Endothelial cell of umbilical vein (primary cell): ENCODE results near the gene NTN3.

ENCODE experiments used
- CTCF ChIP-seq, 2 donors: IDR thresholded peaks; 1 replicate in 1 of 2; 2 replicates in 1 of 2; pipeline ENCODE4 v1.5.1; 2011; ENCODE audit warnings: low read length in 2 of 2, mild to moderate bottlenecking in 2 of 2, moderate library complexity in 2 of 2, control low read depth in 1 of 2, inconsistent platforms in 1 of 2, low read depth in 1 of 2; ENCODE audit not compliant: insufficient read depth in 1 of 2; ENCODE audit errors: extremely low read depth in 1 of 2
- EZH2 ChIP-seq: IDR thresholded peaks from 2 replicates; pipeline ENCODE4 v1.6.1; 2012; ENCODE audit warnings: borderline replicate concordance, low read depth, mild to moderate bottlenecking, moderate library complexity, low read length, inconsistent platforms; ENCODE audit not compliant: severe bottlenecking
- GATA2 ChIP-seq: IDR thresholded peaks from 2 replicates; pipeline ENCODE4 v1.7.0; 2011; ENCODE audit warnings: low read depth, mild to moderate bottlenecking, moderate library complexity, mixed read lengths, low read length; ENCODE audit not compliant: insufficient read length, insufficient read depth
- JUN ChIP-seq: IDR thresholded peaks from 2 replicates; pipeline ENCODE4 v1.6.1; 2011; ENCODE audit warnings: borderline replicate concordance, low read depth; ENCODE audit not compliant: insufficient read length, insufficient read depth
- POLR2A ChIP-seq: IDR thresholded peaks from 2 replicates; pipeline ENCODE4 v1.6.1; 2012; ENCODE audit warnings: low read depth, mild to moderate bottlenecking, control low read depth, low read length
- TF ChIP-seq, protein P1 (sequence below): IDR thresholded peaks from 2 replicates; pipeline ENCODE4 v1.6.1; 2011; ENCODE audit not compliant: insufficient read depth, insufficient read length

DNA sequence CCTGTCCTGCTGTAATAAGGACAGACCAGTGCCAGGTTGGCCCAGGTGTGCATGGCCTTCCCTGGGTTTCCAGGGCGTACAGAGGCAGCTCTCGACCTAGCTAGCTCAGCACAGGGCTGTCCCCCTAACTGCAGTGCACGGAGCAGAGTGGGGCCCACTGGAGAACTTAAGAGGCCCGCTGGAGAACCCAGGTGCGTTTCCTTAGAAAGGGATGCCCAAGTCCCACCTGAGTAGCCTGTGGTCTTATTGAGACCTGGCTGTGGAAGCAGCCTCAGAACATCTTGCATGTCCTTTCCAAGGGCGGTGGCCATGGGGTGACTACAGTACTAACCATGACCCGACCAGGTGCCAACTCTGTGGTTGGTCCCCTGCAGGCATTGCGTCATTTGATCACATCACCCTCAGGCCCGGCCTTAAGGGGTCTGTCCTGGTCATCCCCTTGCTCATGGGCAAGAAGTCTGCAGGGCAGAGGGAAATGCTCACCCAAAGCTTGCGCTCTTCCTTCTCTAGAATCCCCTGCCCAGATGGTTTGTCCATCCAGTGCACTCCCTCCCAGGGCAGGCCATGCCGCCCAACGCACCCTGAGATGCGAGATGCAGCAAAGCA lies 45.2 kb upstream of the NTN3 start:
- no peak for TF ChIP-seq EZH2
- TF ChIP-seq GATA2: no peak
- no peak for TF ChIP-seq JUN
- TF ChIP-seq CTCF (IDR thresholded peaks at IDR 0.05; ENCODE audit: extremely low read depth in 1 of 2, insufficient read depth in 1 of 2, low read depth in 1 of 2, low read length in 2 of 2): no peak
- no peak for TF ChIP-seq POLR2A
- TF ChIP-seq, protein P1, sequence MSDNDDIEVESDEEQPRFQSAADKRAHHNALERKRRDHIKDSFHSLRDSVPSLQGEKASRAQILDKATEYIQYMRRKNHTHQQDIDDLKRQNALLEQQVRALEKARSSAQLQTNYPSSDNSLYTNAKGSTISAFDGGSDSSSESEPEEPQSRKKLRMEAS: no peak
